Thyroid gland (tissue), 4 donors: ENCODE results near the gene MYL12B. TPM values are rescaled to one million over a fixed set of nuclear protein-coding genes. Genes with fewer than 3 reads are reported as not detected.
A peak's percentile ranks its signal among the peaks of the same experiment; 100 is the strongest.

Experiments used
- DNase-seq, 2 donors: peaks; one replicate each; pipeline ENCODE4 v3.0.0-alpha.2; 2019
- H3K27ac ChIP-seq, 3 donors: fragments of 200-600 bp; sonication (generic); 1 replicate in 2 of 3; 2 replicates in 1 of 3; pipeline ENCODE4 v1.5.1; 2016 to 2019; ENCODE audit warnings: mild to moderate bottlenecking in 1 of 3, moderate library complexity in 1 of 3
- H3K27me3 ChIP-seq: fragments of 200-600 bp; sonication (generic); one replicate; pipeline ENCODE4 v1.5.1; 2019
- H3K36me3 ChIP-seq, 2 donors: fragments of 200-600 bp; sonication (generic); one replicate each; pipeline ENCODE4 v1.5.1; 2016 to 2019
- H3K4me1 ChIP-seq, 2 donors: fragments of 200-600 bp; sonication (generic); one replicate each; pipeline ENCODE4 v1.5.1; 2017 to 2019
- H3K4me3 ChIP-seq, 3 donors: fragments of 200-600 bp; sonication (generic); replicated peaks in 1 of 3; 1 replicate in 2 of 3; 2 replicates in 1 of 3; pipeline ENCODE4 v1.5.1; 2016; ENCODE audit warnings: mild to moderate bottlenecking in 1 of 3
- H3K9me3 ChIP-seq: fragments of 200-600 bp; sonication (generic); one replicate; pipeline ENCODE4 v1.5.1; 2017
- CTCF ChIP-seq, 6 experiments: fragments of 200-600 bp in 3 of 6; fragments of 450-650 bp in 3 of 6; sonication (generic) in 3 of 6; IDR thresholded peaks; one replicate each; pipeline ENCODE4 v1.5.1; 2016 to 2019; ENCODE audit warnings: antibody characterized with exemption in 6 of 6, mild to moderate bottlenecking in 2 of 6, inconsistent platforms in 1 of 6, moderate library complexity in 1 of 6
- POLR2A ChIP-seq, 2 donors: fragments of 450-650 bp; IDR thresholded peaks; one replicate each; pipeline ENCODE4 v1.6.1; 2017; ENCODE audit warnings: antibody characterized with exemption in 2 of 2, mild to moderate bottlenecking in 2 of 2, moderate library complexity in 1 of 2
- WGBS, 2 donors: methylation state at CpG; one replicate each; pipeline ENCODE4 v1.1.5; 2017; 5-methylcytosine and 5-hydroxymethylcytosine counted together
- intact Hi-C: fragments of 100-400 bp; cut with DNase I; formaldehyde crosslinking; loops from one replicate; pipeline ENCODE4 v1.15.1; 2023
- total RNA-seq, 4 donors: library from RNA; depleted of rRNA; stranded (reverse); fragments of >200 nt; gene quantifications; one replicate each; pipeline ENCODE4 v1.2.3, GENCODE V29; 2016

Gene MYL12B
- total RNA-seq, 4 donors from 2014 or later, result 334 to 467 (median 446) TPM

GRCh38 chr18:3319399-3319798 lies 57.5 kb downstream of the MYL12B start:
- no peak overlapping the region for H3K4me3 ChIP-seq
- DNase-seq, result no peak

GRCh38 chr18:3319894-3320454 lies 58.0 kb downstream of the MYL12B start:
- H3K27ac ChIP-seq, result no peak overlapping the region
- H3K9me3 ChIP-seq, result no peaks in the 10 kb centered on the region
- H3K27me3 ChIP-seq, result no peaks in the 10 kb centered on the region
- no peak overlapping the region for H3K4me3 ChIP-seq
- intact Hi-C loops, result no loop called here
- H3K36me3 ChIP-seq, result no peaks in the 10 kb centered on the region
- no peaks in the 10 kb centered on the region for H3K4me1 ChIP-seq
- WGBS, 2 donors, result 66 to 74% methylated on average over 2 of the region's 2 CpGs
- TF ChIP-seq CTCF (IDR thresholded peaks at IDR 0.05) (no peak), POLR2A (IDR thresholded peaks at IDR 0.05) (no peak)
- no peak for DNase-seq

More at GRCh38 chr18:3319399-3319798, 57.5 kb downstream of the MYL12B start:
- H3K4me1 ChIP-seq, result no peaks in the 10 kb centered on the region
- H3K27me3 ChIP-seq, result no peaks in the 10 kb centered on the region
- no peaks in the 10 kb centered on the region for H3K36me3 ChIP-seq
- WGBS, 2 donors, result 69 to 81% methylated on average over 5 of the region's 5 CpGs
- TF ChIP-seq POLR2A (IDR thresholded peaks at IDR 0.05) (no peak), CTCF (IDR thresholded peaks at IDR 0.05) (no peak)
- intact Hi-C loops, result no loop called here
- H3K27ac ChIP-seq, result no peak overlapping the region
- H3K9me3 ChIP-seq, result no peaks in the 10 kb centered on the region

- Histone ChIP-seq H3K4me1 (no peaks in the 10 kb centered on the region), H3K36me3 (no peaks in the 10 kb centered on the region), H3K27ac (no peak overlapping the region), H3K27me3 (no peaks in the 10 kb centered on the region), H3K4me3 (no peak overlapping the region), H3K9me3 (no peaks in the 10 kb centered on the region)
- peak; percentile 40 to 63 for DNase-seq
- TF ChIP-seq POLR2A (IDR thresholded peaks at IDR 0.05), result no peak
- no peak for TF ChIP-seq CTCF (IDR thresholded peaks at IDR 0.05)
- intact Hi-C loops, result no loop called here
- WGBS, 2 donors, result 79 to 92% methylated on average over 3 of the region's 3 CpGs
Measured at GRCh38 chr18:3321133-3321812, 59.3 kb downstream of the MYL12B start.

- intact Hi-C loops, result no loop called here
- Histone ChIP-seq H3K27ac (no peak overlapping the region), H3K4me3 (no peak overlapping the region), H3K36me3 (no peaks in the 10 kb centered on the region), H3K9me3 (no peaks in the 10 kb centered on the region), H3K27me3 (no peaks in the 10 kb centered on the region), H3K4me1 (peaks cover 0 to 13% of the 10 kb centered on the region in 2 donors)
- TF ChIP-seq CTCF (IDR thresholded peaks at IDR 0.05) (no peak), POLR2A (IDR thresholded peaks at IDR 0.05) (no peak)
- 65 to 67% methylated on average over 4 of the region's 4 CpGs for WGBS, 2 donors
- no peak for DNase-seq
Measured at GRCh38 chr18:3323900-3324299, 62.0 kb downstream of the MYL12B start.

Other genes with a start within 250 kb of the MYL12B start
- 10 to 100 TPM; 39.4 to 68.0 (median 47.4) TPM for gene LPIN2, start 249.0 kb upstream of the MYL12B start, total RNA-seq
- 1 to 10 TPM; 2.3 to 3.1 (median 3.1) TPM for gene MYOM1, start 42.2 kb upstream of the MYL12B start, total RNA-seq
- gene MYL12A, start 14.3 kb upstream of the MYL12B start, total RNA-seq, result 100 to 1,000 TPM; 306 to 544 (median 331) TPM
- 10 to 100 TPM; 46.4 to 62.3 (median 52.3) TPM for gene TGIF1, start 188.0 kb downstream of the MYL12B start, total RNA-seq